ENCODE data around the gene CSPG4.

Gene CSPG4

DNA sequence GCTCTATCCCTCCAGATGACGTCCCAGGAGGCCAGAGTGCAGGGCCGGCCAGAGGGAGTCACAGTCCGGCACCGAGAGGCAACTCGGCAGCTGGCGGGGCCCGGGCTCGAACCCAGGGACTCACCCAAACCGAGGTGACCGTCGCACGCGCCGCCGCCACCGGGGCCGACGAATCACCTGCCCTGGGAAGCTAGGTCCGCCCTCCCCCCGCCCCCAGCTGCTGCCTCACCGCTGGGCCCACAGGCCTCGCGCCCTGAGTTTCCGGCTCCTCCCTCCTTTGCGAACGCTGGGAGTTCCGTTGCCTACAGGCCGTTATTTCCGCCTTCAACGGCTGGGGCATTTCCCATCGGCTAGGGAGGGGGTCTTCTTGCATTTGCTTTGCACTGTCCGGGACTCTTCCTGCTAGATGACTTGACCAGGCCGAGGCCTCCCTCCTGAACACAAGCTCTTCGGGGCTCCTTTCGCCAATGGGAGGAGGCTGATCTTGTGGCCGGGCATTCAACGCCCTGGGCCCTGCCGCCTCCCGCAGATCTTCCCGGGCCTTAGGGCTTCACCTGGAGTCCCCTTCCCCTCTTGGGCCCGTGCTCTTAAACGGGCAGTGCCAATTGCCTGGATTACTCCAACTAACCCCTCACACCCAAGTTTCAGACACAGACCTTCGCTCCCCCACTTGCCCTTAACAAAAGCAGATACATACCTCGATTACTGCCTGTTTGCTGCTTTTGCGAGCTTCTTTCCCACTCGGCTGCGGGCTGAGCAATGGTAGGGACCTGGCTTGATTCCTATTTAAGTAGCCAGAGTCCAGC, 86.9 kb downstream of the CSPG4 start, which contains the start of gene SNUPN:
Gene SNUPN (minus strand): TSS at position 184 of the 806 bp plus-strand sequence. CDS start 4,674 bp downstream, outside the sequence.
- DNase-seq (ENCODE audit: low read depth in 2 of 2): peak; percentile 81 to 87

All from stimulated activated CD8-positive, alpha-beta memory T cell treated with anti-CD3 and anti-CD28 coated beads, Interleukin-2, amount 100 ng/mL, for 1 hour (primary cell).